ENCODE measurements around the gene OR13G1. TPM values are rescaled to one million over a fixed set of nuclear protein-coding genes. Genes with fewer than 3 reads are reported as not detected.

The OR13G1 gene
- total RNA-seq, 1 donor from 2014 or later, result not detected

Other genes starting within 250 kb of the OR13G1 start
- not detected for gene OR2B11, start 221.6 kb downstream of the OR13G1 start, total RNA-seq
- not detected for gene OR2C3, start 143.3 kb downstream of the OR13G1 start, total RNA-seq
- 1.2 TPM for gene GCSAML, start 130.6 kb downstream of the OR13G1 start, total RNA-seq
- not detected for gene OR2G2, start 91.4 kb downstream of the OR13G1 start, total RNA-seq
- not detected for gene OR2G3, start 74.2 kb downstream of the OR13G1 start, total RNA-seq
- gene OR6F1, start 36.9 kb upstream of the OR13G1 start, total RNA-seq, result not detected
- gene OR14K1, start 58.9 kb upstream of the OR13G1 start, total RNA-seq, result not detected
- gene OR14A2, start 68.4 kb upstream of the OR13G1 start, total RNA-seq, result not detected
- not detected for gene OR1C1, start 80.8 kb upstream of the OR13G1 start, total RNA-seq
- gene OR14A16, start 144.4 kb upstream of the OR13G1 start, total RNA-seq, result not detected
- not detected for gene OR11L1, start 162.2 kb upstream of the OR13G1 start, total RNA-seq
- gene TRIM58, start 177.4 kb upstream of the OR13G1 start, total RNA-seq, result 22.9 TPM
- gene OR2W3, start 215.8 kb upstream of the OR13G1 start, total RNA-seq, result 6.3 TPM
- gene OR2T8, start 240.5 kb upstream of the OR13G1 start, total RNA-seq, result 0.40 TPM
- gene OR2AJ1, start 245.2 kb upstream of the OR13G1 start, total RNA-seq, result 0.22 TPM

Data from sciatic nerve (tissue), 1 donor.